HepG2 (cell line): Measurements from ENCODE around the gene NPFFR1. TPM values are rescaled to one million over a fixed set of nuclear protein-coding genes. Genes with fewer than 3 reads are reported as not detected.

ENCODE experiments used
- ATAC-seq: fragments of 200-7000 bp; cut with Tn5 transposase; 3 replicates; pipeline ENCODE4 v1.9.1; 2020; ENCODE audit warnings: mild to moderate bottlenecking, moderate library complexity
- BruUV-seq: library from RNA; stranded (reverse); fragments of 400-500 nt; replicated peaks from 2 replicates; lab custom pipeline; 2021; lab: Mats Ljungman, UMichigan
- CTCF ChIA-PET: fragments of 300-600 bp; formaldehyde crosslinking; extraction: SDS; loops from one replicate; lab custom pipeline; 2021; ENCODE audit warnings: low total read pairs, inconsistent platforms, low intra/inter-chr PET ratio; lab: Yijun Ruan, JAX
- POLR2A ChIA-PET: fragments of 350-600 bp; sonication (Branson Sonifier 250); formaldehyde crosslinking; loops from one replicate; lab custom pipeline; 2020; ENCODE audit warnings: antibody characterized with exemption, inconsistent platforms; lab: Yijun Ruan, JAX
- DNase-seq: peaks from one replicate; pipeline ENCODE4 v3.0.0-alpha.2; 2015; ENCODE audit warnings: low spot score
- FAIRE-seq: peaks from 3 replicates; lab custom pipeline; 2011; peaks lifted over from hg19 to GRCh38; lab: Jason Lieb, UNC
- H2AFZ ChIP-seq: one replicate; pipeline ENCODE4 v1.6.1; 2011; ENCODE audit warnings: low read length, inconsistent platforms
- H3K27ac ChIP-seq: fragments of 300-600 bp; 3 replicates; pipeline ENCODE4 v1.8.0; 2011; ENCODE audit warnings: mixed run types, mild to moderate bottlenecking, mixed read lengths, low read length, inconsistent platforms; ENCODE audit not compliant: insufficient read depth; ENCODE audit errors: extremely low read length
- H3K27me3 ChIP-seq, 2 experiments: fragments of 200-600 bp in 1 of 2; 2 replicates in 1 of 2; 3 replicates in 1 of 2; pipeline versions ENCODE4 v1.6.0 to v1.8.0; 2011; ENCODE audit warnings: low read length in 2 of 2, mild to moderate bottlenecking in 2 of 2, moderate library complexity in 2 of 2, inconsistent platforms in 1 of 2; ENCODE audit not compliant: insufficient read depth in 2 of 2, control insufficient read depth in 1 of 2
- H3K36me3 ChIP-seq, 2 experiments: fragments of 200-600 bp in 1 of 2; replicated peaks in 1 of 2; 2 replicates in 1 of 2; 3 replicates in 1 of 2; pipeline versions ENCODE4 v1.5.1 to v1.8.0; 2011; ENCODE audit warnings: low read length in 2 of 2, inconsistent platforms in 1 of 2; ENCODE audit not compliant: insufficient read depth in 2 of 2, control insufficient read depth in 1 of 2
- H3K4me1 ChIP-seq: 2 replicates; pipeline ENCODE4 v1.5.1; 2012; ENCODE audit warnings: low read length, inconsistent platforms; ENCODE audit not compliant: insufficient read depth
- H3K4me2 ChIP-seq: 2 replicates; pipeline ENCODE4 v1.6.0; 2011; ENCODE audit warnings: low read depth, low read length, inconsistent platforms
- H3K4me3 ChIP-seq, 3 experiments: fragments of 200-600 bp in 1 of 3; sonication (generic), shearing (Covaris generic) in 1 of 3; replicated peaks in 1 of 3; 2 replicates each; pipeline ENCODE4 v1.5.1; 2011 to 2016; ENCODE audit warnings: low read length in 3 of 3, inconsistent platforms in 2 of 3, low read depth in 2 of 3, mild to moderate bottlenecking in 2 of 3, control low read depth in 1 of 3, mixed read lengths in 1 of 3; ENCODE audit not compliant: insufficient read depth in 1 of 3
- H3K79me2 ChIP-seq: one replicate; pipeline ENCODE4 v1.6.1; 2011; ENCODE audit warnings: low read length, inconsistent platforms; ENCODE audit not compliant: insufficient read depth
- H3K9ac ChIP-seq: 2 replicates; pipeline ENCODE4 v1.6.0; 2011; ENCODE audit warnings: mild to moderate bottlenecking, low read depth, low read length, inconsistent platforms; ENCODE audit not compliant: insufficient read depth
- H3K9me3 ChIP-seq: 2 replicates; pipeline ENCODE4 v1.5.1; 2012; ENCODE audit warnings: mild to moderate bottlenecking, low read length
- H4K20me1 ChIP-seq: 2 replicates; pipeline ENCODE4 v1.6.0; 2011; ENCODE audit warnings: inconsistent platforms, mild to moderate bottlenecking, low read length, moderate library complexity; ENCODE audit not compliant: insufficient read depth
- KDM4B ChIP-seq: sonication (generic); formaldehyde crosslinking; IDR thresholded peaks from 2 replicates; pipeline ENCODE4 v1.4.0; 2020; ENCODE audit warnings: missing genetic modification reagents
- THRA ChIP-seq: sonication (generic); formaldehyde crosslinking; IDR thresholded peaks from 2 replicates; pipeline ENCODE4 v1.4.0; 2020; ENCODE audit warnings: missing genetic modification reagents, borderline replicate concordance
- ZMYM2 ChIP-seq: sonication (generic); formaldehyde crosslinking; IDR thresholded peaks from 2 replicates; pipeline ENCODE4 v1.8.0; 2022; ENCODE audit warnings: mild to moderate bottlenecking, missing genetic modification reagents
- ZNF331 ChIP-seq: sonication (generic); formaldehyde crosslinking; IDR thresholded peaks from 2 replicates; pipeline ENCODE4 v1.4.0; 2020; ENCODE audit warnings: missing genetic modification reagents
- ZNF33A ChIP-seq: sonication (generic); formaldehyde crosslinking; IDR thresholded peaks from 2 replicates; pipeline ENCODE4 v1.5.1; 2020; ENCODE audit warnings: missing genetic modification reagents, mild to moderate bottlenecking, moderate library complexity, borderline replicate concordance
- ZNF543 ChIP-seq: sonication (generic); formaldehyde crosslinking; IDR thresholded peaks from 2 replicates; pipeline ENCODE4 v1.4.0; 2020; ENCODE audit warnings: mild to moderate bottlenecking, missing genetic modification reagents
- WGBS: methylation state at CpG from one replicate; pipeline ENCODE4 v1.1.6; 2017; ENCODE audit warnings: low lambda C conversion rate; 5-methylcytosine and 5-hydroxymethylcytosine counted together
- in situ Hi-C: cut with HindIII; loops from 2 replicates; pipeline ENCODE4 v1.10.0; 2017; ENCODE audit warnings: low pct_unique_long_range_greater_than_20kb; ENCODE audit not compliant: extremely low pct_ligation_motif_present
- intact Hi-C: fragments of 100-400 bp; cut with micrococcal nuclease; formaldehyde crosslinking; loops from one replicate; pipeline ENCODE4 v1.10.0; 2022; ENCODE audit not compliant: unreplicated experiment
- polyA plus RNA-seq, 8 experiments: library from polyadenylated mRNA; depleted of rRNA in 3 of 8; stranded (reverse) in 7 of 8; unstranded in 1 of 8; fragments of >200 nt; fragmentation: Illumina TruSeq in 4 of 8; extraction: Trizol in 4 of 8; gene quantifications; 2 replicates each; pipeline versions ENCODE4 v1.2.1 to v1.2.3, GENCODE V29; 2011 to 2016; ENCODE audit warnings: low read depth in 4 of 8, missing spikeins in 1 of 8, mixed read lengths in 1 of 8; ENCODE audit not compliant: insufficient read depth in 1 of 8
- total RNA-seq, 5 experiments: library from RNA; depleted of rRNA; stranded (reverse); fragments of >200 nt; fragmentation: Illumina TruSeq; extraction: Trizol; gene quantifications; 2 replicates each; pipeline ENCODE4 v1.2.3, GENCODE V29; 2016; ENCODE audit warnings: low read depth in 1 of 5

NPFFR1 gene
- total and polyA plus RNA-seq, 2 of the 13 experiments (the other 11 are each of a cell fraction or from before 2014, with no cell fraction given): under 0.01 TPM; not detected in 1

GRCh38 chr10:70333268-70333667, 49.5 kb upstream of the NPFFR1 start:
- H3K4me3 ChIP-seq: no peak overlapping the region
- no peak overlapping the region for H3K9ac ChIP-seq
- 0 out of 2 replicates have a peak, but pooled peaks cover 10% of the 10 kb centered on the region for H3K9me3 ChIP-seq
- ChIA-PET CTCF (no interaction called here), POLR2A (interaction anchor here (1.9 kb wide), 3 partner anchors 9 to 19 kb away, joined by 7 to 11 read pairs (median 7); no protein-coding TSS in a partner anchor)
- no peak overlapping the region for H3K27ac ChIP-seq
- no peak overlapping the region for H2AFZ ChIP-seq
- no peaks in the 10 kb centered on the region for H4K20me1 ChIP-seq
- ATAC-seq: no peak
- no peak for DNase-seq
- peaks cover 20% of the 10 kb centered on the region for H3K4me1 ChIP-seq
- in situ Hi-C loops (no loop called here), intact Hi-C loops (no loop called here)
- no peaks in the 10 kb centered on the region for H3K36me3 ChIP-seq
- no peak overlapping the region for H3K4me2 ChIP-seq
- H3K79me2 ChIP-seq: no peaks in the 10 kb centered on the region
- no peak for TF ChIP-seq ZMYM2 (CRISPR knock-in tag)
- TF ChIP-seq ZNF331 (CRISPR knock-in tag): peak; percentile 99
- TF ChIP-seq ZNF543: no peak
- no peak for TF ChIP-seq THRA (CRISPR knock-in tag)
- TF ChIP-seq KDM4B (CRISPR knock-in tag): no peak
- no peak for TF ChIP-seq ZNF33A
- 100% methylated on average over 1 of the region's 2 CpGs for WGBS
- no peaks in the 10 kb centered on the region for H3K27me3 ChIP-seq
- BruUV-seq: no TSS peak
- no peak for FAIRE-seq
